Measurements from ENCODE around the gene UQCRHL. TPM values are rescaled to one million over a fixed set of nuclear protein-coding genes. Genes with fewer than 3 reads are reported as not detected.

UQCRHL gene
- total and polyA plus RNA-seq, 10 donors: 0.67 to 2.6 (median 1.7) TPM

GRCh38 chr1:15851210-15852035 lies 44.0 kb upstream of the UQCRHL start:
- Histone ChIP-seq H3K27ac (peak overlapping the region in 7 of 8 donors; percentile 0 to 99 (median 98)), H3K9me3 (no peaks in the 10 kb centered on the region), H3K27me3 (replicated peaks in 1 of 7) (no peaks in the 10 kb centered on the region), H3K36me3 (no peaks in the 10 kb centered on the region), H3K4me3 (peak overlapping the region in 2 of 8 donors; percentile 9 to 13), H3K4me1 (peaks cover 34 to 85% (median 73%) of the 10 kb centered on the region in 6 donors)
- intact Hi-C loops (cut with DNase I; ENCODE audit: low total_unique reads): loop anchor here (10.0 kb wide), 1 partner anchor 63 kb away; no protein-coding TSS in a partner anchor
- DNase-seq: peak; percentile 32
- 50 to 61% (median 59%) methylated on average over 16 of the region's 16 CpGs for WGBS, 5 donors
- no peak for TF ChIP-seq POLR2AphosphoS5 (IDR thresholded peaks at IDR 0.05)
- no peak for TF ChIP-seq CTCF (IDR thresholded peaks at IDR 0.05 in 8 of 11, conservative IDR thresholded peaks at IDR 0.05 in 3 of 11)
- no peak for TF ChIP-seq POLR2A (IDR thresholded peaks at IDR 0.05)

- Histone ChIP-seq H3K9me3 (no peaks in the 10 kb centered on the region), H3K4me3 (peak overlapping the region in 6 of 8 donors; percentile 68 to 92 (median 76)), H3K4me1 (peaks cover 37 to 85% (median 71%) of the 10 kb centered on the region in 6 donors), H3K27ac (peak overlapping the region; percentile 90 to 99 (median 98)), H3K36me3 (no peaks in the 10 kb centered on the region), H3K27me3 (replicated peaks in 1 of 7) (no peaks in the 10 kb centered on the region)
- TF ChIP-seq POLR2A (IDR thresholded peaks at IDR 0.05): no peak
- no peak for TF ChIP-seq CTCF (IDR thresholded peaks at IDR 0.05 in 8 of 11, conservative IDR thresholded peaks at IDR 0.05 in 3 of 11)
- no peak for TF ChIP-seq POLR2AphosphoS5 (IDR thresholded peaks at IDR 0.05)
- WGBS, 5 donors: 11 to 22% (median 12%) methylated on average over 2 of the region's 2 CpGs
- DNase-seq: no peak
- intact Hi-C loops (cut with DNase I; ENCODE audit: low total_unique reads): loop anchor here (10.0 kb wide), 1 partner anchor 64 kb away; no protein-coding TSS in a partner anchor
These were observed 43.1 kb upstream of the UQCRHL start for GRCh38 chr1:15850471-15851001.

DNA sequence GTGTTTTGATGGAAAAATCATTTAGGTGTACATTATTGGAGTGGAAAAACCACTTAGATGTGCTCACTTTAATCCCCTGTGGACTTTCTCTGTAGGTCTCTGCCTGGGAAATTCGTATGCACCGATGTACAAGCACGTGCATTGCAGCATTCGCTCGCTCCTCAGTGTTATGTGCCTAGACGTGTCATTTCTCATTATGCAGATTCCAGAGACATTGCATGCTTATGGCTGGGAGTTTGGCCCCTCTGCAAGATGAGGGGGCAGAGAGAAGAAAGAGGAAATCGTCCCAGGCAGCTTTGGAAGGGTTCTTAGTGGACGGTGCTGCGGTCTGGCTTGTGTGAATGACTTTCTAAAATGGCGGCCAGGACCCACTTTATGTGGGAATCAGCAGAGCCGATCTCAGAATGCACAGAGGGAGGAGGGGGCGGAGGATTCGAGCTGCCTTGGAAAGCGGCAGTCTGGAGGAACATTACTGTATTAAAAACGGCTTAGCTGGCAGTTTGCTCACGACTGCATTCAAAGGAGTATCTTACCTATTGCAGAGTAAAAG lies 42.4 kb upstream of the UQCRHL start:
- WGBS, 5 donors: 1 to 7% (median 2%) methylated on average over 16 of the region's 16 CpGs
- peak overlapping the region; percentile 68 to 92 (median 76) for H3K4me3 ChIP-seq
- H3K27me3 ChIP-seq (replicated peaks in 1 of 7): no peaks in the 10 kb centered on the region
- no peaks in the 10 kb centered on the region for H3K9me3 ChIP-seq
- intact Hi-C loops (cut with DNase I; ENCODE audit: low total_unique reads): loop anchor here (2.0 to 10.0 kb wide), 2 partner anchors 15 to 65 kb away; no protein-coding TSS in a partner anchor
- DNase-seq: peak; percentile 78
- TF ChIP-seq CTCF (IDR thresholded peaks at IDR 0.05 in 8 of 11, conservative IDR thresholded peaks at IDR 0.05 in 3 of 11): no peak
- peak in 1 of 3 donors; percentile 11 for TF ChIP-seq POLR2AphosphoS5 (IDR thresholded peaks at IDR 0.05)
- TF ChIP-seq POLR2A (IDR thresholded peaks at IDR 0.05): no peak
- H3K27ac ChIP-seq: peak overlapping the region; percentile 90 to 99 (median 98)
- H3K4me1 ChIP-seq: peaks cover 41 to 85% (median 71%) of the 10 kb centered on the region in 6 donors
- H3K36me3 ChIP-seq: no peaks in the 10 kb centered on the region

Measured in spleen (tissue), 11 donors.